ENCODE measurements around the gene MSANTD2. TPM values are rescaled to one million over a fixed set of nuclear protein-coding genes. Genes with fewer than 3 reads are reported as not detected.

Gene MSANTD2
- total and polyA plus RNA-seq, 9 of the 15 experiments (the other 6 are each of a cell fraction or from before 2014, with no cell fraction given): 1.3 to 9.9 (median 5.3) TPM

DNA sequence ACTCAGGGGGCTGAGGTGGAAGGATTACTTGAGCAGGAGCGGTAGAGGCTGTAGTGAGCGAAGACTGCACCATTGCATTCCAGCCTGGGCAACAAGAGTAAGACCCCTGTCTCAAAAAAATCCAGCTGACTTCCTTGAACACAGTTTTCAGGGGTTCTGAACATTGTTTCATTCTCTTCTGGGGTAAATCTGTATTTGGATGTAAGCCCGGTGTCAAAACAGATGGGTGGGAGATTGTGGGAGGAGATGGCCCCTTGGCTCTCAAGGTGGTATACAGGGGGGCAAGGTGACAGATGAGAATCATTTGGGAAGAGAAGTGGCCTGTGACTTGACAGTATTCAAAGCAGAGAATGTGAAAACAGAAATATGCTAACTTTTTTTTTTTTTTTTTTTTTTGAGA lies 42.9 kb downstream of the MSANTD2 start (continued):
- TF ChIP-seq, protein P1, sequence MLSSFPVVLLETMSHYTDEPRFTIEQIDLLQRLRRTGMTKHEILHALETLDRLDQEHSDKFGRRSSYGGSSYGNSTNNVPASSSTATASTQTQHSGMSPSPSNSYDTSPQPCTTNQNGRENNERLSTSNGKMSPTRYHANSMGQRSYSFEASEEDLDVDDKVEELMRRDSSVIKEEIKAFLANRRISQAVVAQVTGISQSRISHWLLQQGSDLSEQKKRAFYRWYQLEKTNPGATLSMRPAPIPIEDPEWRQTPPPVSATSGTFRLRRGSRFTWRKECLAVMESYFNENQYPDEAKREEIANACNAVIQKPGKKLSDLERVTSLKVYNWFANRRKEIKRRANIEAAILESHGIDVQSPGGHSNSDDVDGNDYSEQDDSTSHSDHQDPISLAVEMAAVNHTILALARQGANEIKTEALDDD (IDR thresholded peaks at IDR 0.05): no peak
- TF ChIP-seq ZNF780A (CRISPR knock-in tag; IDR thresholded peaks at IDR 0.05): no peak

DNA sequence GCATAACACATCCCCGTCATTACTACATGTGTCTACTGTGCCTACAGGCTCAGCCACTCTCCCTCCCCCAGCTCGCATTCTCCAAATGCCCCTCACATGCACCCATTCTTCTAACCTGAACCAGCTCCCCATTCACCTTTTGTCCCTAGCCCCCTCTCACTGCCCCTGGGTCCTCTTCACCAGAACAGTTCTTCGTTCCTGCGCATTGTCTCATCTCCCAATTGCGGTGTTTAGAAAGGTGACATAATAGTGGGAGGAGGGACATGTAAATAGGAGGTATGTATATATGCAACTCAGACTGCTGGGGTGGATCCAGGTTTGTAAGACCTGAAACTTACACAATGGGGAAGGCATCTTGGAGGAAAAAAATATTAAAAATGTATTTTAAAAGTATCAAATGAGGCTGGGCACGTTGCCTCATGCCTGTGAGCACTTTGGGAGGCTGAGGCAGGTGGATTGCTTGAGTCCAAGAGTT lies 43.4 kb downstream of the MSANTD2 start:
- in situ Hi-C loops (cut with MboI): no loop called here
- peaks cover 3 to 57% of the 10 kb centered on the region in 2 experiments; a peak in 4 of 5 replicates for H3K27me3 ChIP-seq (ENCODE audit: control insufficient read depth in 2 of 2, insufficient read depth in 2 of 2, low read length in 2 of 2)
- no TSS peak for BruUV-seq (replicated peaks)
- H3K79me2 ChIP-seq (ENCODE audit: control insufficient read depth, insufficient read depth, low read length): no peaks in the 10 kb centered on the region
- 15% methylated on average over 6 of the region's 6 CpGs for WGBS (ENCODE audit: insufficient coverage, low coverage, missing lambda C conversion rate)
- no peak overlapping the region for H3K4me2 ChIP-seq (ENCODE audit: insufficient read depth, low read length)
- H3K4me1 ChIP-seq (replicated peaks in 1 of 2; ENCODE audit: control insufficient read depth in 2 of 2, insufficient read depth in 2 of 2, low read length in 2 of 2): peaks cover 11 to 31% of the 10 kb centered on the region in 2 experiments; a peak in 4 of 5 replicates
- intact Hi-C loops (cut with micrococcal nuclease): no loop called here
- no peaks in the 10 kb centered on the region for H4K20me1 ChIP-seq (replicated peaks; ENCODE audit: control insufficient read depth, insufficient read depth, low read length)
- no peaks in the 10 kb centered on the region for H3K9me1 ChIP-seq (ENCODE audit: control insufficient read depth, insufficient read depth, low read length)
- no peaks in the 10 kb centered on the region for H3K9me3 ChIP-seq (replicated peaks; ENCODE audit: control insufficient read depth, insufficient read depth, low read depth, low read length)
- no peak for DNase-seq (ENCODE audit: extremely low read depth in 1 of 4, low spot score in 3 of 4)
- ChIA-PET POLR2A (interaction anchor here (1.0 kb wide), 1 partner anchor 42 kb away, joined by 3 read pairs; no protein-coding TSS in a partner anchor), CTCF (ENCODE audit: low intra/inter-chr PET ratio) (interaction anchor here (0.5 kb wide), 1 partner anchor 58 kb away, joined by 3 read pairs; no protein-coding TSS in a partner anchor)
- no peak overlapping the region for H2AFZ ChIP-seq (ENCODE audit: low read depth, low read length)
- TF ChIP-seq, protein P2, sequence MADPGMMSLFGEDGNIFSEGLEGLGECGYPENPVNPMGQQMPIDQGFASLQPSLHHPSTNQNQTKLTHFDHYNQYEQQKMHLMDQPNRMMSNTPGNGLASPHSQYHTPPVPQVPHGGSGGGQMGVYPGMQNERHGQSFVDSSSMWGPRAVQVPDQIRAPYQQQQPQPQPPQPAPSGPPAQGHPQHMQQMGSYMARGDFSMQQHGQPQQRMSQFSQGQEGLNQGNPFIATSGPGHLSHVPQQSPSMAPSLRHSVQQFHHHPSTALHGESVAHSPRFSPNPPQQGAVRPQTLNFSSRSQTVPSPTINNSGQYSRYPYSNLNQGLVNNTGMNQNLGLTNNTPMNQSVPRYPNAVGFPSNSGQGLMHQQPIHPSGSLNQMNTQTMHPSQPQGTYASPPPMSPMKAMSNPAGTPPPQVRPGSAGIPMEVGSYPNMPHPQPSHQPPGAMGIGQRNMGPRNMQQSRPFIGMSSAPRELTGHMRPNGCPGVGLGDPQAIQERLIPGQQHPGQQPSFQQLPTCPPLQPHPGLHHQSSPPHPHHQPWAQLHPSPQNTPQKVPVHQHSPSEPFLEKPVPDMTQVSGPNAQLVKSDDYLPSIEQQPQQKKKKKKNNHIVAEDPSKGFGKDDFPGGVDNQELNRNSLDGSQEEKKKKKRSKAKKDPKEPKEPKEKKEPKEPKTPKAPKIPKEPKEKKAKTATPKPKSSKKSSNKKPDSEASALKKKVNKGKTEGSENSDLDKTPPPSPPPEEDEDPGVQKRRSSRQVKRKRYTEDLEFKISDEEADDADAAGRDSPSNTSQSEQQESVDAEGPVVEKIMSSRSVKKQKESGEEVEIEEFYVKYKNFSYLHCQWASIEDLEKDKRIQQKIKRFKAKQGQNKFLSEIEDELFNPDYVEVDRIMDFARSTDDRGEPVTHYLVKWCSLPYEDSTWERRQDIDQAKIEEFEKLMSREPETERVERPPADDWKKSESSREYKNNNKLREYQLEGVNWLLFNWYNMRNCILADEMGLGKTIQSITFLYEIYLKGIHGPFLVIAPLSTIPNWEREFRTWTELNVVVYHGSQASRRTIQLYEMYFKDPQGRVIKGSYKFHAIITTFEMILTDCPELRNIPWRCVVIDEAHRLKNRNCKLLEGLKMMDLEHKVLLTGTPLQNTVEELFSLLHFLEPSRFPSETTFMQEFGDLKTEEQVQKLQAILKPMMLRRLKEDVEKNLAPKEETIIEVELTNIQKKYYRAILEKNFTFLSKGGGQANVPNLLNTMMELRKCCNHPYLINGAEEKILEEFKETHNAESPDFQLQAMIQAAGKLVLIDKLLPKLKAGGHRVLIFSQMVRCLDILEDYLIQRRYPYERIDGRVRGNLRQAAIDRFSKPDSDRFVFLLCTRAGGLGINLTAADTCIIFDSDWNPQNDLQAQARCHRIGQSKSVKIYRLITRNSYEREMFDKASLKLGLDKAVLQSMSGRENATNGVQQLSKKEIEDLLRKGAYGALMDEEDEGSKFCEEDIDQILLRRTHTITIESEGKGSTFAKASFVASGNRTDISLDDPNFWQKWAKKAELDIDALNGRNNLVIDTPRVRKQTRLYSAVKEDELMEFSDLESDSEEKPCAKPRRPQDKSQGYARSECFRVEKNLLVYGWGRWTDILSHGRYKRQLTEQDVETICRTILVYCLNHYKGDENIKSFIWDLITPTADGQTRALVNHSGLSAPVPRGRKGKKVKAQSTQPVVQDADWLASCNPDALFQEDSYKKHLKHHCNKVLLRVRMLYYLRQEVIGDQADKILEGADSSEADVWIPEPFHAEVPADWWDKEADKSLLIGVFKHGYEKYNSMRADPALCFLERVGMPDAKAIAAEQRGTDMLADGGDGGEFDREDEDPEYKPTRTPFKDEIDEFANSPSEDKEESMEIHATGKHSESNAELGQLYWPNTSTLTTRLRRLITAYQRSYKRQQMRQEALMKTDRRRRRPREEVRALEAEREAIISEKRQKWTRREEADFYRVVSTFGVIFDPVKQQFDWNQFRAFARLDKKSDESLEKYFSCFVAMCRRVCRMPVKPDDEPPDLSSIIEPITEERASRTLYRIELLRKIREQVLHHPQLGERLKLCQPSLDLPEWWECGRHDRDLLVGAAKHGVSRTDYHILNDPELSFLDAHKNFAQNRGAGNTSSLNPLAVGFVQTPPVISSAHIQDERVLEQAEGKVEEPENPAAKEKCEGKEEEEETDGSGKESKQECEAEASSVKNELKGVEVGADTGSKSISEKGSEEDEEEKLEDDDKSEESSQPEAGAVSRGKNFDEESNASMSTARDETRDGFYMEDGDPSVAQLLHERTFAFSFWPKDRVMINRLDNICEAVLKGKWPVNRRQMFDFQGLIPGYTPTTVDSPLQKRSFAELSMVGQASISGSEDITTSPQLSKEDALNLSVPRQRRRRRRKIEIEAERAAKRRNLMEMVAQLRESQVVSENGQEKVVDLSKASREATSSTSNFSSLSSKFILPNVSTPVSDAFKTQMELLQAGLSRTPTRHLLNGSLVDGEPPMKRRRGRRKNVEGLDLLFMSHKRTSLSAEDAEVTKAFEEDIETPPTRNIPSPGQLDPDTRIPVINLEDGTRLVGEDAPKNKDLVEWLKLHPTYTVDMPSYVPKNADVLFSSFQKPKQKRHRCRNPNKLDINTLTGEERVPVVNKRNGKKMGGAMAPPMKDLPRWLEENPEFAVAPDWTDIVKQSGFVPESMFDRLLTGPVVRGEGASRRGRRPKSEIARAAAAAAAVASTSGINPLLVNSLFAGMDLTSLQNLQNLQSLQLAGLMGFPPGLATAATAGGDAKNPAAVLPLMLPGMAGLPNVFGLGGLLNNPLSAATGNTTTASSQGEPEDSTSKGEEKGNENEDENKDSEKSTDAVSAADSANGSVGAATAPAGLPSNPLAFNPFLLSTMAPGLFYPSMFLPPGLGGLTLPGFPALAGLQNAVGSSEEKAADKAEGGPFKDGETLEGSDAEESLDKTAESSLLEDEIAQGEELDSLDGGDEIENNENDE (IDR thresholded peaks at IDR 0.05; ENCODE audit: low read depth, low read length): no peak
- ATAC-seq: no peak
- H3K36me3 ChIP-seq (ENCODE audit: control insufficient read depth, insufficient read depth, low read length): no peaks in the 10 kb centered on the region
- no peak for FAIRE-seq
- no peak overlapping the region for H3K4me3 ChIP-seq
- H3K27ac ChIP-seq (ENCODE audit: extremely low read depth, low read depth, low read length): no peak overlapping the region
- no peak overlapping the region for H3K9ac ChIP-seq (ENCODE audit: insufficient read depth in 1 of 2, low read depth in 2 of 2, low read length in 2 of 2)
